Muscle of arm (tissue), 14 donors: ENCODE results near the gene FBXO2. TPM values are rescaled to one million over a fixed set of nuclear protein-coding genes. Genes with fewer than 3 reads are reported as not detected.

Experiments used
- DNase-seq: peaks from one replicate; pipeline ENCODE4 v3.0.0-alpha.2; 2013
- long read RNA-seq, 11 donors: transcript quantifications; one replicate each; lab custom pipeline, GENCODE V29; 2026
- polyA plus RNA-seq, 12 donors: library from polyadenylated mRNA; unstranded; fragments of 120-200 nt; gene quantifications; one replicate each; pipeline ENCODE4 v1.2.1, GENCODE V29; 2013; ENCODE audit not compliant: insufficient read length in 12 of 12

Gene FBXO2
- 10 to 100 TPM in 1 of 12 donors, under 1 TPM in 10, not detected in 1; 0.16 to 21.4 (median 0.52) TPM for polyA plus RNA-seq
- long read RNA-seq, donor 1, transcript FBXO2-201 (6 exons, 1,560 nt), result major isoform, 22 of 23 reads
- long read RNA-seq, donor 1, partial matches to known transcripts, result 0 of 23 reads
- long read RNA-seq, donor 1, other reads (novel, unspliced or antisense), result 0 of 23 reads
- long read RNA-seq, donor 2, partial matches to known transcripts, result 0 of 1 reads
- long read RNA-seq, donor 2, other reads (novel, unspliced or antisense), result 0 of 1 reads
- long read RNA-seq, donor 3, result 0 reads
- long read RNA-seq, donor 4, result 0 reads
- long read RNA-seq, donor 5, partial matches to known transcripts, result 0 of 2 reads
- long read RNA-seq, donor 5, other reads (novel, unspliced or antisense), result 0 of 2 reads
- long read RNA-seq, donor 6, result 0 reads
- long read RNA-seq, donor 7, result 0 reads
- long read RNA-seq, donor 8, result 0 reads
- long read RNA-seq, donor 9, result 0 reads
- long read RNA-seq, donor 10, partial matches to known transcripts, result 0 of 1 reads
- long read RNA-seq, donor 10, other reads (novel, unspliced or antisense), result 0 of 1 reads
- long read RNA-seq, donor 11, result 0 reads

DNA sequence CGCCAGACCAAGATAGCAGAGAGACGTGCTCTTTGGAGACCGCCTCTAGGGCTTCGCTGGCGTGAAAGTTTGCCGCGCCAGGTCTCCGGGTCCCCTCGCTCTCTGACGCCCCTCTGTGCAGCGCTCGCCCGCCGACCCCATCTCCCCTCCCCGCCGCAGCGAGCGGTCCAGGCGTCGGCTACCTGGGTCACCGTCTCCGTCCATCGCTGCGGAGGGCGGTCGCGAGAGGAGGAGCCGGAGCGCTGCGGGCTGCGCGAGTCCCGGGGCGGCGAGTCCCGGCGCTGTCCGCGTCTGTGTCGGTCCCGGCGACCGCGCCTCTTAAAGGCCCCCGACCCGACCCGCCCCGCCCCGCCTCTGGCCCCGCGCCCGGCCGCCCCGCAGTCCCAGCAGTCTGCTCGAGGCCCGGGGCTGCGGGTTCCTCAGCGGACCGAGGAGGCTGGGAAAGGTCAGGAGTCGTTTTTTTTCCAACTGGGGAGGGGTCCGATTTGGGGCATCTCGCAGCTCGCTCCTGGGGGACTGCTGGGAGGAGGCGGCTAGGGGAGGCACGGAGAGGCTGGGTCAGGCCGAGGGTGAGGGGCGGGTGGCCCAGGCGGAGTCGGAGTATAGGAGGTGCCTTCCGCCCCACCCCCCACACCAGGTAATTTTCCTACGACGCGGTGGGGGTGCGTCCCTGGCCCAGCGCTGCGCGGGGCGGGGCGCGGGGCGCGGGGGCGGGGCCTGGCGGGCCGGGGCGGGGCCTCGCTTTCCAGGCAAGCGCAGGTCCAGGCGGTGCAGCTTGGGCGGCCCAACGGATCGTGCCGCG lies at the start of gene FBXO2, which contains the start of gene FBXO44:
TSS of gene FBXO2 (minus strand) at position 293 of the 802 bp plus-strand sequence. CDS start at position 204, 89 bp downstream.
TSS of gene FBXO44 (plus strand) at position 741 of the 802 bp plus-strand sequence. CDS start 959 bp downstream, outside the sequence.
- no peak for DNase-seq

DNA sequence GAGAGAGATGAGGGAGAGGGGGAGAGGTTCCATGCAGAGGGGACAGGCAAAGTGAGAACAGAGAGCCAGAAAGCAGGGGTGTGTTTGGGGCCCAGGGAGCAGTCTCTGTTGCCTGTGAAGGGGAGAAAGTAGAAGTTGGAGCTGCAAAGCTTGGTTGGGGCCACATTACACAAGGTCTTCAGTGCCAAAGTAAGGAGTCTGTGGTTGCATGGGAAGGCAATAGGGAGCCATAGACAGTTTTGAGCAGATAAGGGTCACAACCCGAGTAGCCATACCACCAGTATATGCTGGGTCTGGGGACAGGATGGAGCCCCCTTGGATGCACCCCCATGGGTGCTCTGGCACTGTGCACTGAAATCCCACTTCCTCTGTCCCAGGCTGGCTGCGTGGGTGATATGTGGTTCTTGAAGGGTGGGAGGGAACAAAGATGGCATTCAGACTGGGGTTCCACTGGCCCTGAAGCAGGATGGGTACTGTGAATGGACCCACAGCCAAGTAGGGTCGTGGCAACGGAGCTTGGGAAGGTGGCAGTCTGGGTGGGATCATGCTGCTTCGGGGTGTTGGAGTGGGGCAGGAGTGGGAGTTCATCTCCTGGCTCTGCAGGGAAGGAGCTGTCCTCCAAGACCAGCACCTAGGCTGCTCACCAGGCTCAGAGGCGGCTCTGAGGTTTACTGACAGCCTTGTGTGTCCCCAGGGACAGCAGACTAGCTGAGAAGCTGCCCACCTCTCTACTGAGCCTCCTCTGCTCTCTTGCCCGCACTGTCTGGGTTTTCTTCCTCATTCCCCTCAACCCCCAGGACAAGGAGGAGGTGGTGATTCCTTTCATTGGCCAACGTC lies 49.3 kb upstream of the FBXO2 start:
- DNase-seq, result no peak

GRCh38 chr1:11701981-11702803 lies 48.0 kb upstream of the FBXO2 start:
- DNase-seq, result no peak

GRCh38 chr1:11701551-11701961 lies 47.3 kb upstream of the FBXO2 start:
- DNase-seq, result no peak

DNA sequence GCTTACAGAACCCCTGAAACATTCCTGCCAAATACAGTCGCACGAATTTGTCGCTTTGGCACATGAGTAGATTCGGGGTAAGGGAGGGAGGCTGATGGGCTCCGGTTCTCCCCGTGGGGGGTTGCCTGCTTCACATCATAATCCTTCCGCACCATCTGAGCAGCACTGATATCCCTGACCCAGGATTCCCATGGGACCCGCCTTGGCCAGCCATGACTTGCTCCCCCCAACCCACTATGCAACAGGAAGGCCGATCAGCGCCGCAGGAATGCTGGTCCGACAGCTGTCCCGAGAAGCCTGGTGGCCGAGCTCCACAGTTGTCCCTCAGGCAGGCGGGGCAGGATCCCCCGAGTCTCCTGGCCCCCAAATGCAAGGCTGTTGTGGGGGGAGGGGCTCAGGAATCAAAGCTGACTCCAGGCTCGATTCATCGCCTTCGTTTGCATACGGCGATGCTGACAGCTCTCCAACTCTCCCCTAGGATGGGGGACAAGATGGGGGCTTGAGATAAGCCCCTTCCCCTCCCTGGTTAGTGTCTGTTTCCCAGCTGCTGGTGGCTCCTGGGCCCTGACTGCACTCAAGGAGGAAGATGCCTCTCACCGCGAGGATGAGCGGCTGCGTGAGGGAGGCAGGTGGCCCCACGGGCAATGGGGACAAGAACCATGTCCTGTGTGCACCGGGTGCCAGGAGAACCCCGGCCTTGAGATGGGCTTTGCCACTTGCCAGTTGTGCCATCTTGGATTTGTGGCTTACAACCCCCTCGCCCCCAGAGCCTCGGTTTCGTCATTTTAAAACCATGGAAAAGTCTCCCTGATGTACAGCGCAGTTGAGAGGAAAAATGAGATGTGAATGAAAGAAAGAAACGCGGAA lies 46.6 kb upstream of the FBXO2 start:
- DNase-seq, result no peak

GRCh38 chr1:11697893-11698210 lies 43.6 kb upstream of the FBXO2 start:
- DNase-seq, result no peak

- no peak for DNase-seq
Observed at GRCh38 chr1:11697188-11697892, 43.1 kb upstream of the FBXO2 start.

DNA sequence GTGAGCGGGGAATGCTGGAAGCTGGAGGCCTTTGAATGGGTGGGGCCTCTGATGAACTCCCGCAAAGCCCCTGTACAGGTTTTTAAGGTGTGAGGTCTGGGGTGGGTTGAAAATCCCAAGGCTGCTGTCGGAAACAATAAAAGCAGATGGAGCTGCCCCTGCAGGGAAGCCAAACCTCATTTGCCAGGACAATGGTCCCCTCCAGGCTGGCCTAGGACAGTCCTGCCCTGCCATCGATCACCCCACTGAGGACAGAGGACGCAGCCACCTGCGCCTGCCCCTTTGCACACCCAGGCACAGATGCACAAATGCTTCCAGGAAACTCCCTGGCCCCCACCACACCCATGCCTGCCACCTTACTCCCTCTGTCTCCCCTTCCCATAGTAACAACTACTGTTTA lies 41.6 kb upstream of the FBXO2 start:
- no peak for DNase-seq

GRCh38 chr1:11693917-11694316 lies 39.7 kb upstream of the FBXO2 start:
- no peak for DNase-seq

DNA sequence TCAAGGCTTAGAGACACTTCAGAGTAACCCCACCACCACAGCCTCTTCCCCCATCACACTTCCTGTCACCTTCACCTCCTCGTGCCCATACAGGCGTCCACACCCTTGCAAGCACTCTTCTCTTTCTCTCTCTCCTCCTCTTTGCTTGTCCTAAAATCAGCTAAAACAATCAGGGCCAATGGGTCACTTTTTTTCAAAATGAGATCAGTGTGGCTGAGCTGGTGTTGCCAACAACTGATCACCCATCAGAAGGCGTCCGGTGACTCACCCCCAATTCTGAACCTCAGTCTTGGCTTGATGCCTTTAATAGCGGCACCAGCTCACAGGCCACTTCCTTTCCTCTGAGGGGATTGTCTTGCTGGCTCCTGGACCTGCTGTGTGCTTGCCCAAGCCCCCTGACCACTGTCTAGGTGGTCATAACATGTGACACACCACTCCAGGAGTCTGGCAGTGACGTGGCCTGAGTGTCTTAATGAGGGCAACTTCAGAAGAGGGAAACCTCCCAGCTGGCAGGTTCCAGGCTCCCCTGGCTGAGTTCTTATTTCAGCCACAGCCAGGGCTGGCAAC lies 38.9 kb upstream of the FBXO2 start:
- DNase-seq, result no peak

GRCh38 chr1:11691928-11692711 lies 37.9 kb upstream of the FBXO2 start:
- no peak for DNase-seq

DNA sequence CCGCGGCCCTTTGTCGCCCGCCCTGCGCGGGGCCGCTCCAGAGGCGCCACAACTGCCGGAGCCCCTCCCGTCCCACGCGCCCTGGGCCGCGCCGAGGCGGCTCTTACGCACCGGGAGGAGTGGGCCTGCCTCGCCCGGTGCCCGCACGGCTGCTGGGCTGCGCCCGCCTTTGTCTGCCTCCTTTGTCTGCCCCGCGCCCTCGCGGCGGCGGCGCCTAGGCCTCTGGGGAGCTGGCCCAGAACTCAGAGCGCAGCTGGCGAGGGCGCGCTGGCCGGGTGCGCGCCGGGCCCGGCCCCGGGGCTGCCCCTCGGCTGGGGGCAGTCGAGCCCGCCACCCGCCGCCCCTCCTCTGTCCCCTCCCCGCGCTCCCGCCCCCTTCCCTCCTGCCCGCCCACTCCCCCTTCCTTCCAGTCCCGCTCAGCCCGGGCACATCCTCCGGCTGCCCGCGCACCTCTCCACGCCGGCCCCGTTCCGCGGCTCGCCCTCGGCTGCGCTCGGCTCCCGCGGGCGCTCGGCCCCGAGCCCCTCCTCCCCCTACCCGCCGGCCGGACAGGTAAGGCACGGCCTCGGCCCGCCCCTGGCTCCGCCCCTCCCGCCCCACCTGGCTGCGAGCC lies 37.2 kb upstream of the FBXO2 start, which contains the start of gene DRAXIN:
TSS of gene DRAXIN (plus strand) at position 409 of the 613 bp plus-strand sequence. CDS start 14,549 bp downstream, outside the sequence.
- no peak for DNase-seq

GRCh38 chr1:11690397-11691301 lies 36.4 kb upstream of the FBXO2 start:
- DNase-seq, result no peak

- DNase-seq, result no peak
Observed at GRCh38 chr1:11688506-11688905, 34.3 kb upstream of the FBXO2 start.

DNA sequence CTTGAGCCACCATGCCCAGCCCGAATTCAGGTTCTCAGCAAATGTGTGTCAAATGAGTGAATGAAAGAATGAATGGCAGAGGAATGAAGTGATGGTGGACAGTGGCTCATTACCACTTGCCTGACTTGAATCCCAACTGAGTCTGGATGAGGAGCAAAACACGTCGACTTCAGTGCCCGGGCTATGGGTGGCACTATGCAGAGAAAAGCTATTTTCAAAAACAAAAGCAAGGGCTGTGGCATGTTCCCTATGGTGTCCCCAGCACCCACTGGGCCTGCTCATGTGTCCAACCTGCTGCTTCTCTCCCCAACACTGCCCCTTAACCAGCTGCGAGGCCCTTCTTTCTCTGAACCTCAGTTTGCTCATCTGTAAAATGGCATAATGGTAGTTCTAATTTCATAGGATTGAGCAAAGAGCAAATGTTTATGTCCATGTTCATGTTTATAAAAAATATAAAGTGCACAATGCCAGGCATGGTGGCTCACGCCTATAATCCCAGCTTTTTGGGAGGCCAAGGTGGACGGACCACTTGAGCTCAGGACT lies 31.1 kb upstream of the FBXO2 start:
- no peak for DNase-seq

DNA sequence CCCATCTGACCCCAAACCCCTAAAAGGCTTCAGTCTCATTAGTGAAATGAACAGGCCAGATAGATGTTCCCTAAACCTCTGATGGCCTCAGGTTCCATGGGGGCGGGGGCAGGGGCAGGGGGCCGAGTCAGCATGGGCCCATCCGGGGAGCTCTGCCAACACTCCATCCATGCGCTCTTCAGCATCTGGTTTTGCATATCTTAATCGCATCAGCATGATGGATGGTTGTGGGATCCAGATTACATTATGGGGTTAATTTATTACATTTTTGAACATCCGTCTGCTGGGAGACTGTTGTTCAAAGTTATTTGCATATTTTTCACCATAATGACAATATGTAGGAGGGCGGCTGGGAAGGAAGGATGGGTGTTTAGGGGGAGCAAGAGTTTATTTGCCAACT lies 29.8 kb upstream of the FBXO2 start:
- no peak for DNase-seq
